Measurements from ENCODE around the gene SUPV3L1. TPM values are rescaled to one million over a fixed set of nuclear protein-coding genes. Genes with fewer than 3 reads are reported as not detected.

The SUPV3L1 gene
- total and polyA plus RNA-seq, 4 donors: 17.0 to 52.7 (median 23.2) TPM

- DNase-seq: peak in 1 of 3 donors; percentile 28
- no peaks in the 10 kb centered on the region for H3K9me3 ChIP-seq (ENCODE audit: control insufficient read depth in 4 of 4, insufficient read depth in 3 of 4, low read length in 3 of 4)
- H3K27ac ChIP-seq (ENCODE audit: low read depth in 1 of 2, low read length in 1 of 2): no peak overlapping the region
- TF ChIP-seq CTCF (IDR thresholded peaks at IDR 0.05; ENCODE audit: control extremely low read depth, extremely low read depth): no peak
- H3K9ac ChIP-seq (ENCODE audit: insufficient read depth in 1 of 2, low read length in 2 of 2): no peak overlapping the region
- H3K27me3 ChIP-seq (ENCODE audit: control insufficient read depth in 3 of 3, insufficient read depth in 3 of 3, low read length in 2 of 3): no peaks in the 10 kb centered on the region
- no peak for ATAC-seq (ENCODE audit: insufficient read depth, low FRiP score)
- peaks cover 0 to 3% (median 0%) of the 10 kb centered on the region in 5 donors for H3K4me1 ChIP-seq (ENCODE audit: control insufficient read depth in 5 of 5, insufficient read depth in 5 of 5, low read length in 5 of 5)
- H3K4me3 ChIP-seq: no peak overlapping the region
- H3K36me3 ChIP-seq (ENCODE audit: control insufficient read depth in 4 of 4, insufficient read depth in 4 of 4, low read length in 4 of 4): no peaks in the 10 kb centered on the region
- WGBS, 2 donors: 62 to 65% methylated on average over 10 of the region's 10 CpGs
These were observed 45.0 kb downstream of the SUPV3L1 start for GRCh38 chr10:69224862-69225657.

DNA sequence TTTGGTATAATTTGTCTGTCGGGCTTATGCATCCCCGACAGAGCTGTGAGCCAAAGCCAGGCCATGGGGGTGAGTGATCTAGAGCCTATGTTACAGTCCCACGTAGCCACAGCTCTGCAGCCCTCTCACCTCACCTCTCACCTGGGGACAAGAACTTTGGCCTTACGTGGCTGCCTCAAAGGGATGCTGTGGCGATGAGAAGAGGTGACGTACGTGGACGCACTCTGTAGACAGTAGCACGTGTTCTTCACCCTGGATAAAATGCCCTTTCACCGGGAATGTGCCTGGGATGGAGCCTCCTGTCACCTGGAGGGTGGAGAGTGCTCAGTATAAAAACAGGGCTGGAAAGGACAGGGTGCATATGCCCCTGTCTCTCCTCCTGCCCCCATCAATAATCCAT is 45.6 kb downstream of the SUPV3L1 start:
- Histone ChIP-seq H3K4me3 (no peak overlapping the region), H3K4me1 (ENCODE audit: control insufficient read depth in 5 of 5, insufficient read depth in 5 of 5, low read length in 5 of 5) (peaks cover 0 to 3% (median 0%) of the 10 kb centered on the region in 5 donors), H3K27ac (ENCODE audit: low read depth in 1 of 2, low read length in 1 of 2) (no peak overlapping the region), H3K9me3 (ENCODE audit: control insufficient read depth in 4 of 4, insufficient read depth in 3 of 4, low read length in 3 of 4) (no peaks in the 10 kb centered on the region), H3K36me3 (ENCODE audit: control insufficient read depth in 4 of 4, insufficient read depth in 4 of 4, low read length in 4 of 4) (no peaks in the 10 kb centered on the region), H3K9ac (ENCODE audit: insufficient read depth in 1 of 2, low read length in 2 of 2) (no peak overlapping the region), H3K27me3 (ENCODE audit: control insufficient read depth in 3 of 3, insufficient read depth in 3 of 3, low read length in 2 of 3) (no peaks in the 10 kb centered on the region)
- DNase-seq: no peak
- no peak for ATAC-seq (ENCODE audit: insufficient read depth, low FRiP score)
- TF ChIP-seq CTCF (IDR thresholded peaks at IDR 0.05; ENCODE audit: control extremely low read depth, extremely low read depth): no peak
- WGBS, 2 donors: 89 to 90% methylated on average over 10 of the region's 10 CpGs

GRCh38 chr10:69226919-69227450 is 47.0 kb downstream of the SUPV3L1 start:
- TF ChIP-seq CTCF (IDR thresholded peaks at IDR 0.05; ENCODE audit: control extremely low read depth, extremely low read depth): no peak
- Histone ChIP-seq H3K36me3 (ENCODE audit: control insufficient read depth in 4 of 4, insufficient read depth in 4 of 4, low read length in 4 of 4) (no peaks in the 10 kb centered on the region), H3K27ac (ENCODE audit: low read depth in 1 of 2, low read length in 1 of 2) (no peak overlapping the region), H3K27me3 (ENCODE audit: control insufficient read depth in 3 of 3, insufficient read depth in 3 of 3, low read length in 2 of 3) (no peaks in the 10 kb centered on the region), H3K4me3 (no peak overlapping the region), H3K9ac (ENCODE audit: insufficient read depth in 1 of 2, low read length in 2 of 2) (no peak overlapping the region), H3K9me3 (ENCODE audit: control insufficient read depth in 4 of 4, insufficient read depth in 3 of 4, low read length in 3 of 4) (no peaks in the 10 kb centered on the region), H3K4me1 (ENCODE audit: control insufficient read depth in 5 of 5, insufficient read depth in 5 of 5, low read length in 5 of 5) (peaks cover 0 to 3% (median 0%) of the 10 kb centered on the region in 5 donors)
- 91 to 94% methylated on average over 14 of the region's 14 CpGs for WGBS, 2 donors
- DNase-seq: no peak
- ATAC-seq (ENCODE audit: insufficient read depth, low FRiP score): no peak
